HuH-7 (cell line): ENCODE measurements around the gene CDH23.

ENCODE experiments used
- DNase-seq: peaks from one replicate; pipeline ENCODE4 v3.0.0; 2011; ENCODE audit warnings: low spot score

Gene CDH23

DNA sequence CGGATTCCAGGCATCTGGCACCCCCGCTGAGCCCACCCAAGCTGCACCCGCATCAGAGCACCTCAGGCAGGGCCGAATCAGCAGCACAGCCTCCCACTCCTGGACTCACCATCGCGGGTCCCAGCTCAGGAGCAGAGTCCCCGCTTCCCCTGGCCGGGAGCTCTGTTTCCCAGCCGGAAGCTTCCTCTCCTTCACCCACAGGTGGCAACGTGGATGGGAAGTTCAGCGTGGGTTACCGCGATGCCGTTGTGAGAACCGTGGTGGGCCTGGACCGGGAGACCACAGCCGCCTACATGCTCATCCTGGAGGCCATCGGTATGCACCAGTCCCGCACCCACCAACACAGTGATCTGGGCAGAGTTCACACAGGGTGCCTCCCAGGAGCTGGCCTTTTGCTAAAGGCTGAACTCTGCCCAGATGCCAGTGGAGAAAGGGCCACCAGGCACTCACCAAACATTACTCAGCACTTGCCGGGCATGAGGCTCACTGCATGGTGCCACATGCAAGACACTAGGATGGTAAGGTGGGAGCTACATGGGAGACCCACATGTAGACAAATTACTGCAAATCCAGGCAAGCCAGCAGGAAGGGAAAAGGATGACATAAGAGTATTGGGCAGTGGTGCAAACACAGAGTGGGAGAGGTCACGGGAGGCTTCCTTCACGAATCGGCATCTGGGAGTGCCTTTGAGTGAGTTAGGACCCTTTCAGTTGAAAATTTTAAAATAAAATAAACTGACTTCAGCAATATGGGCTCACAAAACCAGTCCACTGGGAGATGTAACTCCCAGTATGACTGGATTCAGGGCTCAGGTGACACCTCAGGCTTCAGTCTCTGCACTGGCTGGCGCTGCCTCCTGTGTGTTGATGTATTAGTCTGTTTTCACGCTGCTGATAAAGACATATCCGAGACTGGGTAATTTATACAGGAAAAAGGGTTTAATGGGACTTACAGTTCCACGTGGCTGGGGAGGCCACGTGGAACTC lies 312.5 kb downstream of the CDH23 start:
- no peak for DNase-seq

DNA sequence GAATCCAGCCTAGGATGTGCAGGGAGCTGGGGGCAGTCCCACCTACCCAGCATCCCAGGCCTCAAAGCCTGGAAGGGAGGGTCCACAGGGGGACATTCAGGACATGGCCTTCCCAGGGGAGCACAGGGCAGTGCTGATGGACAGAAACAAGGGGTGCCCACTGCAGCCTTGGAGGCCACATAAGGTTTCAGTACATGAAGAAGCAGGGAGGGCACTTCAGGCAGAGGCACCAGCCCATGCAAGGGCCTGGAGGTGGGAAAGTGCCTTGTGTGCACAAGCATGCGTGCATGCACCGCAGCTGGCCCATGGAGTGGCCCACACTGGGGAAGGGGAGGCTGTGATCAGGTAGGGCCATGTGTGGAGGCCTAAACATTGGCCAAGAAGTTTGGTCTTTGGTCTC lies 313.8 kb downstream of the CDH23 start:
- DNase-seq, result no peak

DNA sequence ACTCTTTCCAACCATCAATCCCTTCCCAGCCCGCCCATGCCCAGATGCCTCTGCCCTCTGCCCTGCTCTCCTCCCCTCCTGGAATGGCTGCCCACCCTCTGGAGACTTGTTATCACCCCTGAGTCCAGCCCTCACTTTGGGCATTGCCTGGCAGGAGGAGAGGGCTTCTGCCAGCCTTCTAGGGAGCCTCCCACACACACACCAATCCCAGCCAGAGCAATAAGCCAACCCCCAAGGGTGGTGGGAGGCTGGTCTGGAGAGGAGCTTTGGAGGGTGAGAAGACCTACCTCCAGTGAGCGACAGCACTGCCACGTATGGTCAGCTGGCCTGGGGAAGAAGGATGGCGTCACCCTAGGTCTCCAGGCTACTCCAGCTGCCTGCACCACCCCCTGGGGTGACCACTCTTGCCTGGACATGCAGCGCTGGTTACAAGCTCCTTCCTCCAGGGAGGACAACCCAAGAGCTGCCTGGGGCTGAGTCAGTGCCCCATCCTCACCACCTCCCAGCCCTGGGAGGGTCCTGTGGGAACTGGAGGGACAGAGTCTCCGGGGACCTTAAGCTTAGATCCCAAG lies 314.4 kb downstream of the CDH23 start:
- DNase-seq, result no peak

DNA sequence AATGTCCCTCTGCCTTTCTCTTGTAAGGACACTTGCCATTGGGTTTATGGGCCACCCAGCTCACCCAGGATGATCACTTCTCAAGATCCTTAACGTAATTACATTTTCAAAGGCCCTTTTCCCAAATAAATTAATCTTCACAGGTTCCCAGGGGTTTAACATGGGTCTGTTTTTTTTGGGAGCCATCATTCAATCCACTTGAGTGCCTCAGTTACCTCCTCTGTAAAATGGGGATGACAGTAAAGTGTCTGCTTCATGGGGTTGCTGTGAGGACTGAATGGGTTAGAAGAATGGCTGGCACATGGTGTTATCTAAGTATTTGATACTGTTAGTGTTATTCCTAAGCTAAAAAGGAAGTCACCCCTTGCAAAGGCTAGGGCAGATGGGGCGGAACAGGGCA lies 315.4 kb downstream of the CDH23 start:
- no peak for DNase-seq

DNA sequence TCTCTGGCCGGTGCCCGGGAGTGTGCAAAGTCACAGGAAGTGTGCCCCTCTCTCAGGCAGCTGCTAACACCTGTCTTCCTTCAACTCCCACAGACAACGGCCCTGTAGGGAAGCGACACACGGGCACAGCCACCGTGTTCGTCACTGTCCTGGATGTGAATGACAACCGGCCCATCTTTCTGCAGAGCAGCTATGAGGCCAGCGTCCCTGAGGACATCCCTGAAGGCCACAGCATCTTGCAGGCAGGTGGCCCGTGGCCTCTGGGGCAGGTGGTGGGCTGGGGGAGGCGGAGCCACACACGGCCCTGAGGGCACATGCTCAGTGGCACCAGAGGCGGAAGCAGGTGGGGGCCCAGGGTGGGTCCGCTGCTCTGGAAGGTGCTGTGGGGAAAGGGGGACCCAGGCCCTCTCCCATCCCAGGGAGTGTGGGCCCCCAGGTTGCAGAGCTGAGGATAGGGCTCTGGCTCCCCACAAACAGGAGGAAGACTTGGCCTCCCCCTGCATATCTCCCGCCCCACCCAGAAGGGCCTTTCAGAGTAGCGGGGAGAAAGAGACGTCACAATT lies 315.9 kb downstream of the CDH23 start:
- DNase-seq, result no peak

DNA sequence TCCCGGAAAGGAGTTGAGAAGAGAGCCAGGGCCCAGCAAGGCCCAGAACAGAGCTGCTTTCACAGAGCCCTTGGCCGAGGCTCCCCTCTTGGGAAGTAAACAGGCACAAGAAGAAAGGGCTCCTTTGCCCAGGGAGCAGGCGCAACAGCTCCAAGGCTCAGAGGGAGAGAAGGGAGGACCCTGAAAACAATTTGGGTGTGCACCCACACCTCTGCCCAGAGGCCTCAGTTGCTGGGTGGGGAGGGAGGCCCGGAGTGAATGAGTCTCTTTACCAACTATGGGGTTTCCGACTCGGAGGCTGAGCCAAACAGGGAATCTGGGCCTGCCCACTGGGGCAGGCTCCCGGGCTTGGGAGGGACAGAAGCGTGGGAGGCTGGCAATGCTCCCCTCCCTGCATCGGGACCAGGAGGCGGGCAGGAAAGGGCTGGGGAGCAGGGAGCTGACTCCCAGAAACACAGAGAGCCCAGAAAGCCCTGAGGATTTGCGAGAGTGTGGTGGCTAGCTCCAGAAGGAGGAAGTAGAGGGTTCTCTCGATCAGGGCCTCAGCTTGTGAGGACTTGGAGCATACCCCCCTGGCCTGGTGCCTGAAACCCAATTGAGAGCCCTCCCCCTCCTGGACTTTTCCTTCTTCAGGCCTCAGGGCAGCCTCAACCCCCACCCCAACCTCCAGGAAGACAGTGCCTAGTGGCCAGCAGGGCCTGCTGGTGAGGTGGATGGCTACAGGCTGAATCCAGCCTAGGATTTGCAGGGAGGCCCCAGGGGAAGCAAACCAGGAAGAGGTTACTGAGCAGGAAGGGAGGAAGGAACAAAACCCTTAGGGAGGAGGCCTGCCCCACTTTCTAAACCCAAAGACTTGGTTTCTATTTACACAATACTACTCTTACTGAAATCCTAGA lies 316.7 kb downstream of the CDH23 start:
- no peak for DNase-seq

DNA sequence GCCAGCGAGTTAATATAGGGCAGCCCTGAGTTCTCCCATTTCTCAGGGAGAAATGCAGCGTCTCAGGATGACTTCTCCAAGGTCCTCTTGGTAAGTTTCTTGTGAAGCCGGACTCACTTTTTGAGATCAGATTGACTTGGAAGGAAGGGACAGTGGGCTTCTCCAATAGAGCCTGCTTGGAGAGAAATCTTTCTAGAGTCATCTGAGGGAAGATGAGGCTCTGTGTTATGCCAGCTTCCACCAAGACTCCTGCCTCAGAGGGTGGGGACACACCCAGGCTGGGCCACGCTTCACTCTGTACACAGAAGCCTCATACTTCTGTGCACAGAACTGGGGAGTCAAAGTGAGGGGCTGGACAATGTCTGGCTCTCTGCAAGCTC lies 317.3 kb downstream of the CDH23 start:
- DNase-seq, result no peak

DNA sequence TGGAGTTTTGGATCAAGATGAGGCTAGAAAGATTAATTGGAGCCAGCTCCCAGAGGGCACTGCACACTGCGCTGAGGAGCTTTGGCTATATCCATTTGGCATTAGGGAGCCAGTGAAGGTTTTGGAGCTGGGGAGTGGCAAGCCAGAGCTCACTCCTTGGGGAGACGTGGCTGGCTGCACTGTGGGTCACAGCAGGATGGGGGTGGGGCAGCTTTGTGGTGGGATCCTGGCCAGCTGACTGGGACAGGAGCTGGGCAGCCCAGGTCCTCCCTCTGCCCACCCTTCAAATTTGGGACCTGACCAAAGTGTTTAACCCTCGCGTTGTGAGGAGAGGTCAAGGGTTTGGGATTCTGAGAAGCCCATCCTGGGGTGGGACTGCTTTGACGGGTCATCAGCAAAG lies 317.9 kb downstream of the CDH23 start:
- DNase-seq, result no peak

DNA sequence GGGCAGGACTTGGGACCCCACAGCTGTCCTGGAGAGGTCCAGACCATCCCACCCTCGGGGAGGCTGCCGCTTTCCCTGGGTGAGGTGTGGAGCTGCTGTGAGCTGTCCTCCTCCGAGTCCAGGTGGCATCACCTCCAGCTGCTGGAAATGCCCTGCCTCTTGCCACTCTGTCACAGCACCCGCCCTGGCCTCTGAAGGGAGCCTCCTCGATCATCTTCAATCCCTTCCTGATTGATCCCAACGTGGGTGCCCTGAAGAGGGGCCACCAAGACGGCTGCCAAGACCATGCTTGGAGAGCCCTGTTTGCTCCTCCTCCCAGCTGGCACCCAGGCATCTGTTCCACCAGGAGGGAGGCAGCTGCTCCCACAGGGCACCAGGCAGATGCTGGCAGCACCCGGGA lies 318.3 kb downstream of the CDH23 start:
- no peak for DNase-seq

DNA sequence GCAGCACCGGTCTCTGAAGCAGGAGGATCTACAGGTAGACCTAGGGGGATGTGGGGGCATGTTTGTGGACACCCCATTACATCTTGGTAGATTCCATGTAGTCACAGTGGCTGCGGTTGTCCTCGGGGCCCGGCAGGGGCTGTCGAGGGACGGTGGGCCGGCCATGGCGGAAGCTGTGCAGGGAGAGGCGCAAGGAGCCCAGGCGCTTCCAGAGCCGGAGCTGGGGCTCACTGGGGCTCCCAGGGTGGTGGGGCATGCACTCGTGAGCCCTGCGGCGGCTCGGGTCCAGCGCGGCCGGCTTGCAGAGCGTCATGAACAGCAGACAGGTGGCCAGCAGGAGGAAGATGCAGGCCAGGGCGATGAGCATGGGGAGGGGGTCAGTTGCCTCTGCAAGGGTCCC lies 319.1 kb downstream of the CDH23 start:
- DNase-seq, result no peak

DNA sequence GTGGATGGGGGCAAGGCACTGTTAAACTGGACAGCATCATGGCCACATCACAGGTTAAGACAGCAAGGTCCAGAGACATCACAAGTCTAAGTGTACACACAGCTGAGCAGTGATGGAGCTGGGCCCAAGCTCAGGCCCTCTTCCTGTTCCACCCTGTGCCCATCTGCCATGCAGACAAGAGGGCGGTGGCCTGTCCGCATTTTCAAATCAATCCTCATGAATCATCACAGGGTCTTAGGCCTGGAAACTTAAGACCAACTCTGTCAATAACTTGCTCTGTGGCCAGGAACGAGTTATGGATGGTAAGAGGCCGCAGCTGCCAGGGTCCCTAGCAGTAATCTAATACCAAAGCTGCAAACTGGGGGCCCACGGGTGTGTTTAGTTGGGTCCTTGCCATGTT lies 319.7 kb downstream of the CDH23 start:
- no peak for DNase-seq

DNA sequence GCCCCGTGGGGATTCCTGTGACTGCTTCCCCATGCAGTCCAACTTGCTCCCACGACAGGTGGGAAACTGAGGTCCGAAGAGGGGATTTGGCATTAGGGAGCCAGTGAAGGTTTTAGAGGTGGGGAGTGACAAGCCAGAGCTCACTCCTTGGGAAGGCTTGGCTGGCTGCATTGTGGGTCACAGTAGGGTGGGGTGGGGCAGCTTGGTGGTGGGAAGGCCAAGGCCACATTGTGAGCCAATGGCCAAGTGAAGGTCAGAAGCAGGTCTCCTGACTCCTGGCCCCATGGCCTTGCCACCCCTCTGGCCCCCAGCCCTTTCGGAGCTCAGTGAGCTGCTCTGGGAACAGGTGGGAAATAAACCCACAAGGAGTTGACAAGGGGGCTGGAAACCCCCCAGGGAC lies 320.3 kb downstream of the CDH23 start:
- no peak for DNase-seq

DNA sequence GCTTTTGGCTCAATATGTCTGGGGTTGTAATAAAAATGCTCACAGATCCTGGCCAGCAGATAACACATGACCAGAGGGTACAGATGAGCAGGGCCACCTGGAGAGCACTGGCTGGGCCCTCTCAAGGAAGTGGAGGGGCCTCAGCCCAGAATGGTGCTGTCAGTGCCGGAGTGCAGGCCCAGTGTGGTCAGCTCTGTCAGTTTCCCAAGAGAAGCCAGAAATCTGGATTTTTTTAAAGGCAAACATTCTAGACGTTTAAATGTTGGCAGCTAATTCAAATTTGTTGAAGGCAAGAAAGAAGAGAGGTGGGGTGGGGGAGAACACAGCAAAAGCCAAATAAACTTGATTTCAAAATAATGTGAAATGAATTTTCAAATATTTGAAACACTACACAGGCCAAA lies 320.8 kb downstream of the CDH23 start:
- DNase-seq, result no peak

DNA sequence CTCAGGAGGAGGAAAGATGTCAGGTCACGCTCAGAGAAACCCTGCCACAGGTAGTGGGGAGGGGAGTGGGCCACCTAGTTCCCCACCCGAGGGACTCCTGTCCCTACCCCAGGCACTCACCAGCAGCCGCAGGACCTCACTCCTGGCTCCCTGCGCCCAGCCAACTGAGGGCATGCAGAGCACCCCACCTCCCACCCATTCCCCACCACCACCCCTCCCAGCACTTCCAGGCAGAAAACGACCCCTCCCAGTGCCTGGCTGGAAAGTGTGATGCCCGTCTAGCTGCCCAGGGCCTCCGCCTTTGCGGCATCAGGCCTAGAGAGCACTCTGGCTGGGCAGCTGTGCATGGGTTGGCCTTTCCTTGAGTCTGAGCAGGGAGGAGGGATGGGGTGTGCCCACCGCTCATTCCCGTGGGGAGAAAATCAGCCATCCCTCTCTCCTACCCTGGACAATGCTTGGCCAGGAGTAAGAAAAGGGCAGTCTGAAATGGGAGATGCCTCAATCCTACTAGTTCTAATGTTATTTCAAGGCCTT lies 321.5 kb downstream of the CDH23 start:
- DNase-seq, result no peak

DNA sequence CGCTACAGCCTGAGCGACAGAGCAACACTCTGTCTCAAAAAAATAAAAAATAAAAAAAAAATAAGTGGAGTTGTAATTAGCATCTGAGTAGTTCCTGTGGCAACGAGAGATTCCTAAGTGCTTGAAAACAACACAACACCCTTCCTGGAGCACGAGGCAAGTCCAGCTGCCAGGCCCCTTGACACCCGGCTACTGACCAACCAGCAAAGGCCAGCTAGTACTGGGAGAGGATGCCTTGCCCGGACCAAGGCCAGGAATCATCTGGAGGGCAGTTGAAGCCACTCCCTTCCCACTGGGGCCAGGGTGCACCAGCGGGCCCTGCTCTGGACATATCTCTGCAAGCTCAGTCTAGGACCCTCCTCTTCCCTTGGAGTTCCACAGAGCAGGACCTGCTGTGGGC lies 322.3 kb downstream of the CDH23 start:
- DNase-seq, result no peak

DNA sequence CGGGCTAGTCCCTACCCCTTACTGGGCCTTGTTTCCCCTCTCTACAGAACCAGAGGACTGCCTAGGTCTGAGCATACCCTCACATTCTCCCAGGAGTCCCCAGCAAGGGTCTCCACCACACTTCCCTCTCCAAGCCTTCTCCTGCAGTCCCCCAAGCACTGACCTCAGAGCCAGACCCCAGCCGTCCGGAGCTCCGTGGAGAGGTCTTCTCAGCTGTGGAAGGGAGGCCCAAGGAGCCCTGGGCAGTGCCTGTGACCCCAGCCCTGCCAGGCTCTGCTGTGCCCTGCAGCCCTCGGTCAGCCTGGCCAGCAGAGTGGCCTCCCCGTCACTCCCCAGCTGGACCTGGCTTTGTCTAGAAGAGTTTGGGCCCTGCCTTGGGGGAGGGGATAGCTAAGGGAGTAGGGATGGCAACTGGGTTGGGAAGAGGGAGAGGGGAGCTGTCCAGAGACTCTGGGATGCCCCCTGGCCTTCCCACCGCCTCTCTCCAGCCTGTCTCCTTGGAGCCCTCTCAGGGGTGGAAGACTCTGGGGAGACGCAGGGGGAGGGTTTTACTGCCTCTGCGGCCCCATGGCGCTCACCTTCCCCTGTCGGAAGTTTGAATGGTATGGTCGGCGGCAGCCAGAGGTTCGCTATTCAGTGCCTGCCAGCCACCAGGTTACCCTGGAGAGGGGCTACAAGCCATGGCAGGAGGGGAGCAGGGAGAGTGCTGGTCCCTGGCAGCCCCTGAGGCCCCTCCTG lies 322.9 kb downstream of the CDH23 start, which contains the start of gene C10orf105:
Gene C10orf105, minus strand, starts transcription at position 315 of the 738 bp plus-strand sequence. CDS start 3,441 bp downstream, outside the sequence.
- no peak for DNase-seq

DNA sequence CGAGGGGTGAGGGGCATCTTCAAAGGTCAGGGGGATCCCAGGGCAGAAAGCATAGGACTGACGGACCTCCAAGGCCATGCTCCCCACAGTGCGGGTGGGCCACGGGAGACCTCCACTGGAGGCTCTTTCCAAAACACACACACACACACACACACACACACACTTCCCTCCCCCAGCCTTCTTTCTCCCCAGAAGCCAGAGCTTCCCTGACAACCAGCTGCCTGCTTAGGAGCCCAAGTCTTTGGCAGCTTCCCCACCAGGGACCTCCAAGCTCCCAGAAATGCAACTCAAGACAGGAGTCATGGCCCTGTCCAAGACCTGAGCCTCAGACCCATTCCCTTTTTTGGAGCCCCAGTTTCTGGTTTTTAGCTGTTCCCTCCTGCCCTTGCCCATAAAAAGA lies 323.6 kb downstream of the CDH23 start:
- no peak for DNase-seq

DNA sequence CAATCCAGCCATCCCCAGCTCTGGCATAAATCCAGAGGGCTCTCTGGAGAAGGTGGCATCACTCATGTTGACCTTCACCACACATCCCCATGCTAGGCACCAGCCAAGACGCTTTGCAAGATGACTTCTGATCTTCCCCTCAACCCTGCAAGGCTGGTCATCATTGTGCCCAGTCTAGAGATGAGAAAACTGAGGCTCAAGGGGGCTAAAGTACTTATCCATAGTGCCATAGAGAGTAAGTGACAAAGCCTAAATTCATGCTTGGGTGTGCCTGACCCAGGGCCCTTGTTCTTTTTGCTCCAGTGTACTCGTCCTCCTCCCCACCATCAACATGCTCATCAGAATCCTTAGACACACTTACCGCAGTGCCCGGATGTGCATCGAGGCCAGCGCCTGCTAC lies 324.6 kb downstream of the CDH23 start:
- DNase-seq, result no peak

DNA sequence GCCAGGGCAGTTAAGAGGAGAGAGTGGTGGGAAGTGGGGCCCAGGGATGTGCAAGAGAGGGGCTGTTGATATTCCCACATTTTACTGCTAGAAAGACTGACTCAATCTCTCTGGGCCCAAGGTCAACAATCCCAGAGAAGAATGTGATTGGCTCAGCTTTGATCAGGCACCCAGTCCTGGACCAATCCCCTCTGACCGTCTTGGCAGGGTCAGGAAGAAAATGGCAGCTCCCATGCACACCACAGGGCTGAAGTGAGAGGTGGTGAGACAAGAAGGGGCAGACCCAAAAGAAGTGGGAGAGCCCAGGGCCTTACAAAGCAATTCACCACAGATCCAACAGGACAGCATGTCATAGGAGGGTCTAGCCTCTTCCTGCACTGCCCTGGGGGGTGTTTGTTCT lies 326.1 kb downstream of the CDH23 start:
- no peak for DNase-seq

DNA sequence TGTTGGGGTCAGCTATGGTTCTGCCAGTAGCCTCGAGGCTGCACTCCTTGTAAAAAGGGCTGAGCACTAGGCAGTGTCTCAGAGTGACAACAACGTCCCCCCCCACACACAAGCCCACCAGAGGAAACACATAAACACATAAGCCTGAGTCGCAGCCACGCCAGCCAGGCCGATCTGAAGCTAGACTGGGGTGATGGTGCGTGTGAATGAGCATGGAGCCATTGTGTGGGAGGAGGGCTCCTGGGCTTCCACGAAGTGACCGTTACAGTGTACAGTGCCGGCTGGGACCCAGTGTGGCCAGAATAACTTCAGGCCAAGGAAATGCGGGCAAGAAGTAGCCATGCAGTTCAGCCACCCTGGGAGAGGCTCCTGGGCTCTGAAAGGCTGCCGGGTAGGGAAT lies 326.6 kb downstream of the CDH23 start:
- no peak for DNase-seq

DNA sequence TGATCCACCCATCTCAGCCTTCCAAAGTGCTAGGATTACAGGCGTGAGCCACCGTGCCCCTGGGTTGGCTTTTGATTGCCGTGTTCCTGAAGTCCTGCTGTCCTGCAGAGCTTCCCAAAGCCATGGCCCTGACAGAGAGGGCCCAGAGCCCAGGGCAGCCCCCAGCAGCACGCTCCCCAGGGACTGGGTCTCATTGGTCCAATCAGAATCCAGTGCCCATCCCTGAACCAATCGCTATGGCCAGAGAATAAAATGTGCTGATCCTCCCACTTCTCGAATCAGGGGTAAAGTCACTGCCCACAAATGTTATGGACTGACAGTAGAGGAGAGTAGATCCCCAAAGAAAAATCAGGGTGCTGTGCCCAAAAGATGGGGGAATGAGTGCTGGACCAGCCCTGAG lies 327.8 kb downstream of the CDH23 start:
- DNase-seq, result no peak
